Measurements from ENCODE around the gene CTSO. TPM values are rescaled to one million over a fixed set of nuclear protein-coding genes. Genes with fewer than 3 reads are reported as not detected.

CTSO gene
- total and polyA plus RNA-seq, 8 donors = 1.2 to 41.7 (median 5.7) TPM

- WGBS, 5 donors = 72 to 80% (median 73%) methylated on average over 3 of the region's 3 CpGs
- no peak for DNase-seq
- Histone ChIP-seq H3K4me3 (no peak overlapping the region), H3K4me1 (no peaks in the 10 kb centered on the region), H3K36me3 (no peaks in the 10 kb centered on the region), H3K27me3 (no peaks in the 10 kb centered on the region), H3K9me3 (no peaks in the 10 kb centered on the region), H3K27ac (no peak overlapping the region)
- TF ChIP-seq POLR2A (IDR thresholded peaks at IDR 0.05) (no peak), POLR2AphosphoS5 (IDR thresholded peaks at IDR 0.05) (no peak), EP300 (IDR thresholded peaks at IDR 0.05) (no peak), CTCF (IDR thresholded peaks at IDR 0.05) (no peak)
- intact Hi-C loops (cut with DNase I; ENCODE audit: low total_unique reads) = no loop called here
Measured at GRCh38 chr4:155966731-155967395, 13.2 kb upstream of the CTSO start.

- Histone ChIP-seq H3K36me3 (no peaks in the 10 kb centered on the region), H3K4me1 (no peaks in the 10 kb centered on the region), H3K27ac (no peak overlapping the region), H3K9me3 (no peaks in the 10 kb centered on the region), H3K27me3 (no peaks in the 10 kb centered on the region), H3K4me3 (no peak overlapping the region)
- intact Hi-C loops (cut with DNase I; ENCODE audit: low total_unique reads) = no loop called here
- DNase-seq = no peak
- 72 to 90% (median 87%) methylated on average over 2 of the region's 2 CpGs for WGBS, 5 donors
- no peak for TF ChIP-seq POLR2A (IDR thresholded peaks at IDR 0.05)
- no peak for TF ChIP-seq POLR2AphosphoS5 (IDR thresholded peaks at IDR 0.05)
- TF ChIP-seq EP300 (IDR thresholded peaks at IDR 0.05) = no peak
- TF ChIP-seq CTCF (IDR thresholded peaks at IDR 0.05) = no peak
Measured at GRCh38 chr4:155966171-155966570, 12.5 kb upstream of the CTSO start.

- TF ChIP-seq EP300 (IDR thresholded peaks at IDR 0.05) (no peak), POLR2A (IDR thresholded peaks at IDR 0.05) (no peak), POLR2AphosphoS5 (IDR thresholded peaks at IDR 0.05) (no peak)
- H3K4me3 ChIP-seq = no peak overlapping the region
- H3K27me3 ChIP-seq = no peaks in the 10 kb centered on the region
- intact Hi-C loops (cut with DNase I; ENCODE audit: low total_unique reads) = no loop called here
- no peaks in the 10 kb centered on the region for H3K36me3 ChIP-seq
- H3K27ac ChIP-seq = no peak overlapping the region
- DNase-seq = no peak
- 66 to 75% (median 68%) methylated on average over 8 of the region's 8 CpGs for WGBS, 5 donors
- no peaks in the 10 kb centered on the region for H3K4me1 ChIP-seq
- H3K9me3 ChIP-seq = no peaks in the 10 kb centered on the region
Measured at GRCh38 chr4:155964016-155964891, 10.6 kb upstream of the CTSO start.

- Histone ChIP-seq H3K9me3 (no peaks in the 10 kb centered on the region), H3K36me3 (no peaks in the 10 kb centered on the region), H3K4me3 (no peak overlapping the region), H3K27ac (no peak overlapping the region), H3K4me1 (no peaks in the 10 kb centered on the region), H3K27me3 (no peaks in the 10 kb centered on the region)
- intact Hi-C loops (cut with DNase I; ENCODE audit: low total_unique reads) = no loop called here
- DNase-seq = no peak
- 23 to 45% (median 37%) methylated on average over 2 of the region's 2 CpGs for WGBS, 5 donors
- TF ChIP-seq POLR2AphosphoS5 (IDR thresholded peaks at IDR 0.05) (no peak), CTCF (IDR thresholded peaks at IDR 0.05) (no peak), EP300 (IDR thresholded peaks at IDR 0.05) (no peak), POLR2A (IDR thresholded peaks at IDR 0.05) (no peak)
Measured at GRCh38 chr4:155962767-155963166, 9.1 kb upstream of the CTSO start.

All from stomach (tissue), 9 donors.